HG02943 (cell line): ENCODE measurements around the gene NCR3LG1.
A peak's percentile ranks its signal among the peaks of the same experiment; 100 is the strongest.

Source experiments
- ATAC-seq: cut with Tn5 transposase; IDR thresholded peaks from one replicate; pipeline ENCODE4 v1.9.1; 2021; ENCODE audit warnings: mild to moderate bottlenecking, low read depth, moderate library complexity; ENCODE audit not compliant: unreplicated experiment

Gene NCR3LG1

GRCh38 chr11:17369094-17369493 lies 17.5 kb downstream of the NCR3LG1 start:
- ATAC-seq = no peak

GRCh38 chr11:17369684-17370243 lies 18.2 kb downstream of the NCR3LG1 start:
- ATAC-seq = no peak

- no peak for ATAC-seq
Measured at GRCh38 chr11:17371614-17372013, 20.0 kb downstream of the NCR3LG1 start.

DNA sequence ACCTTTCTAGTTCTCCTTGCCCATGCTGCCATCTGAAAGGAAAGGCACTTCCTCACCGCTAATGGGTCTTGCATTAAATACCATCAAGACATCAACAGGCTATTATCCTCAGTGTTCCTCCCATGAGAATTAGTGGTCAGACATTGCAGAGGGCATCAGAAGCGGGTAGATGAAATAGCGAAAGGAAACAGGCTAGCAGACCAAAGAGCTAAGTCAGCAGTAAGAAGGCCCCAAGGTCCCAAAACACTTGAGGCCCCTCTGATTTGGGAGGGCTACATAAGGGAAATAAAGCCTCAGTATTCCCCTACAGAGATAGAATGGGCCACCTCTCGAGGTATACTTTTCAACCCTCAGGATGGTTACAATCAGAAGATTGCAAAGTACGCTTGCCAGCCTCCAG lies 23.9 kb downstream of the NCR3LG1 start:
- no peak for ATAC-seq

- ATAC-seq = no peak
Measured at GRCh38 chr11:17376493-17376892, 24.9 kb downstream of the NCR3LG1 start.

GRCh38 chr11:17378655-17379054 lies 27.1 kb downstream of the NCR3LG1 start:
- ATAC-seq = no peak

DNA sequence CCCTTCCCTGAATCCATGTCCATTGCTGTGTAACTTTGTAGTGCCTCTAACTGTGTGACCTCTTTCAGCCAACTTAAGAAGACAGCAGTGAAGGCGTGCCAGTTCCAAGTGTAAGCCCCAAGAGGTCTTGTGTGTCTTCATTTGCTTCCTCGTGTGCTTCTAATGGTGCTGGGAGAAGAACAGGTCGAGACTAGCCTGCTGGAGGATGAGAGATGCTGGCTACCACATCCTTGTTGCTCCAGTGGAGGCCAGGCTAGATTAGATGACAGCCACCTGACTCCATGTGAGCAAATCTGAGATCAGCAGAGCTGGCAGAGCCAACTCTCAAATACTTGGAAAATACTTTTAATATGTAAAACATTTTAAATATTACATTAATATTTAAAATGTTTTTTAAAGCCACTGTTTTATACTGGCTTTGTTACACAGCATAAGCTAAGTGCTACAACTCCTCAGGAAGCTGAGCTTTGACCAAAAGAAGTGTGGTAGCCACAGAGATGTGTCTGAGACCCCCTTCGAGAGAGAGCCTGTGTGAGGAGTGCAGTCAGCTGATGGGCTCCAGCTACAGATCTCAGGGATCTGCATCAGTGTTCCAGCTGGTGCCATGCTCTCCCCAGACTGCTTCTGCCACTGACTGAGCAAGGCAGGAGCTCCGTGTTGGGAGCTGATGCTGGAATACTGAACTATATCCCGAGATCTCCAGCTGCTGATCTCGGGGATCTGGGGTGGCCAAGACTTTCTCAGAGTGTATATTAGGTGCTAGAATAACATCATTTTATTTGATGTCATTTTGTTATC lies 28.0 kb downstream of the NCR3LG1 start:
- no peak for ATAC-seq

GRCh38 chr11:17381156-17381555 lies 29.6 kb downstream of the NCR3LG1 start:
- ATAC-seq = no peak

- no peak for ATAC-seq
Measured at GRCh38 chr11:17382046-17382728, 30.6 kb downstream of the NCR3LG1 start.

DNA sequence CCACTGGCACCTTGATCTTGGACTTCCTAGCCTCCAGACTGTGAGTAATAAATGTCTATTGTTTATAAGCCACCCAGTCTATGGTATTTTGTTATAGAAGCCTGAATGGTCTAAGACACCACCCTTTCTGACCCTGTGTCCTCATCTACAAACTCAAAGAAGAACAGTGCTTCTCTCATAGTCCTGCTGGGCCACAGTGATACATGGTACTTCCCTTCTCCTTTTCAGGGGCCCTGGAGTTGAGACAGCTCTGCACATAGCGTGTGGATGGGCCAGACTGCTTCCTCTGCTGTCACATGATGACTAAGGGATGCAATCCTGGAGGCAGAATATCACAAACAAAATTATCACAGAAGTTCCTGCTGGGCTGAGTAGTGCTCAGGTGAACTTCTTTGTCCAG lies 31.9 kb downstream of the NCR3LG1 start:
- ATAC-seq = no peak

- ATAC-seq = no peak
Measured at GRCh38 chr11:17384002-17384511, 32.5 kb downstream of the NCR3LG1 start.

DNA sequence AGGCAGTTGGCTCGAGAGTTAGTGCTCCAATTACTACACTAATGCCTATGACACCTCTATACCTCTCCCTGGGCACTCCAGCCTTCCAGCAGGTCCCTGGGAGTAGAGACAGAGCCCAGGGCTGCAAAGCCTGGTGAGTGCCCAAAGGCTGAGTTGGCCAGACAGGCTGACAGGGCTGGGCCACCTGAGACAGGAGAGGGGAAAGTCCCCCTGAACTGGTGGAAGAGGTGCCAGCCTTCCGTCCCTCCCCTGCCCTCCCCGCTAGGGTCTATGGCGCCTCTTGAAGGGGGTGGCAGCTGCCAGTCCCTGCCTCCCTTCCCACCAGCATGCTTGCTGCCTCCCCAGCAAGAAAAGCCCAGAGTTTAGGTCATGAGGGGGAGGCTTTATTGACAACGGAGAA lies 33.9 kb downstream of the NCR3LG1 start:
- no peak for ATAC-seq

DNA sequence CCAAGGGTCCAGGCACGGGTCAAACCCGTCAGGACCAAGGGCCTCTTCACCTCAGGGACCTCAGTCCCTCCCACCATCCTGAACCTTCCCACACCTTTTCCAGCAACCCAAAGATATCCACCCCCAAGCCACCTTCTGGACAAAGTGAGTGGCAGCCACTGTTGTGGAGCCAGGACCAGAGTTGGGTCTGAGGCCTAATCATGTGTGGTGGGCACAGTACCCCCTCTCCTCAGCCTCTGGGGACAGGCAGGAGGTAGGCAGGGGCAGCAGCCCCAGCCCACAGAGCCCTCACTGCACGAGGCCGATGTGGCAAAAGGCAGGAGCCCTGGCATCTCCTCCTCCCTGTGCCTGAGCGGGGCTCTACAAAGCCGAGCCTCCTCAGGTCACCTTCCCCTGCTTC lies 34.3 kb downstream of the NCR3LG1 start:
- ATAC-seq = no peak

- ATAC-seq = peak; percentile 54
Measured at GRCh38 chr11:17386331-17387084, 34.9 kb downstream of the NCR3LG1 start.

- ATAC-seq = no peak
Measured at GRCh38 chr11:17387254-17387653, 35.7 kb downstream of the NCR3LG1 start.

DNA sequence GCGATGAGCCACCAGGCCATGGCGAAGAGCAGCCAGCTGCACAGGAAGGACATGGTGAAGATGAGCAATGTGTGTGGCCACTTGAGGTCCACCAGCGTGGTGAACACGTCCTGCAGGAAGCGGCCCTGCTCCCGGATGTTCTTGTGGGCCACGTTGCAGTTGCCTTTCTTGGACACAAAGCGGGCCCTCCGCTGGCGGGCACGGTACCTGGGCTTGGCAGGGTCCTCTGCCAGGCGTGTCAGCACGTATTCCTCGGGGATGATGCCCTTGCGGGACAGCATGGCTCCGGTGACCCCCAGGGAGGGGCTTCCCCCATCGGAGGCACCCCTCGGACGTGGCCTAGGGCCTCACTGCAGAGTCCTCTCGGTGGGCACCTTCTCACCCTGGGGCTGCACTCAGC lies 36.2 kb downstream of the NCR3LG1 start:
- ATAC-seq = no peak

- ATAC-seq = peak; percentile 44
Measured at GRCh38 chr11:17388609-17389210, 37.1 kb downstream of the NCR3LG1 start, which contains the start of gene KCNJ11. Gene KCNJ11 (minus strand): TSS chr11:17388659. CDS start chr11:17388091, 568 bp downstream.

GRCh38 chr11:17389211-17389956 lies 37.8 kb downstream of the NCR3LG1 start:
- ATAC-seq = peak; percentile 61

GRCh38 chr11:17389957-17390649 lies 38.5 kb downstream of the NCR3LG1 start:
- no peak for ATAC-seq
